Large intestine (tissue), 3 donors: ENCODE results near the gene LZTR1. TPM values are rescaled to one million over a fixed set of nuclear protein-coding genes. Genes with fewer than 3 reads are reported as not detected.
"Not testable (repeated sequence)": the region's sequence is repeated elsewhere in the genome, so short reads cannot be mapped to it uniquely, and the experiment has no call there.

Experiments
- DNase-seq, 2 donors: peaks; one replicate each; pipeline versions ENCODE4 v3.0.0 to v3.0.0-alpha.2; 2013
- H3K27ac ChIP-seq: one replicate; pipeline ENCODE4 v1.5.1; 2013; ENCODE audit warnings: low read length
- H3K27me3 ChIP-seq: 2 replicates; pipeline ENCODE4 v1.6.1; 2013; ENCODE audit warnings: low read length; ENCODE audit not compliant: control insufficient read depth, insufficient read depth
- H3K36me3 ChIP-seq: 2 replicates; pipeline ENCODE4 v1.6.1; 2013; ENCODE audit warnings: low read length; ENCODE audit not compliant: control insufficient read depth, insufficient read depth
- H3K4me1 ChIP-seq: one replicate; pipeline ENCODE4 v1.6.1; 2013; ENCODE audit warnings: low read length; ENCODE audit not compliant: control insufficient read depth, insufficient read depth
- H3K4me3 ChIP-seq: one replicate; pipeline ENCODE4 v1.5.1; 2013; ENCODE audit warnings: low read length
- H3K9me3 ChIP-seq: one replicate; pipeline ENCODE4 v1.6.1; 2013; ENCODE audit warnings: mild to moderate bottlenecking, low read depth, low read length, moderate library complexity; ENCODE audit not compliant: control insufficient read depth
- WGBS: methylation state at CpG from one replicate; pipeline ENCODE4 v1.1.5; 2013; ENCODE audit warnings: low lambda C conversion rate; ENCODE audit not compliant: insufficient coverage; 5-methylcytosine and 5-hydroxymethylcytosine counted together
- polyA plus RNA-seq: library from polyadenylated mRNA; unstranded; fragments of 120-200 nt; gene quantifications from one replicate; pipeline ENCODE4 v1.2.1, GENCODE V29; 2013

Gene LZTR1
- polyA plus RNA-seq, 1 donor, result 39.0 TPM

DNA sequence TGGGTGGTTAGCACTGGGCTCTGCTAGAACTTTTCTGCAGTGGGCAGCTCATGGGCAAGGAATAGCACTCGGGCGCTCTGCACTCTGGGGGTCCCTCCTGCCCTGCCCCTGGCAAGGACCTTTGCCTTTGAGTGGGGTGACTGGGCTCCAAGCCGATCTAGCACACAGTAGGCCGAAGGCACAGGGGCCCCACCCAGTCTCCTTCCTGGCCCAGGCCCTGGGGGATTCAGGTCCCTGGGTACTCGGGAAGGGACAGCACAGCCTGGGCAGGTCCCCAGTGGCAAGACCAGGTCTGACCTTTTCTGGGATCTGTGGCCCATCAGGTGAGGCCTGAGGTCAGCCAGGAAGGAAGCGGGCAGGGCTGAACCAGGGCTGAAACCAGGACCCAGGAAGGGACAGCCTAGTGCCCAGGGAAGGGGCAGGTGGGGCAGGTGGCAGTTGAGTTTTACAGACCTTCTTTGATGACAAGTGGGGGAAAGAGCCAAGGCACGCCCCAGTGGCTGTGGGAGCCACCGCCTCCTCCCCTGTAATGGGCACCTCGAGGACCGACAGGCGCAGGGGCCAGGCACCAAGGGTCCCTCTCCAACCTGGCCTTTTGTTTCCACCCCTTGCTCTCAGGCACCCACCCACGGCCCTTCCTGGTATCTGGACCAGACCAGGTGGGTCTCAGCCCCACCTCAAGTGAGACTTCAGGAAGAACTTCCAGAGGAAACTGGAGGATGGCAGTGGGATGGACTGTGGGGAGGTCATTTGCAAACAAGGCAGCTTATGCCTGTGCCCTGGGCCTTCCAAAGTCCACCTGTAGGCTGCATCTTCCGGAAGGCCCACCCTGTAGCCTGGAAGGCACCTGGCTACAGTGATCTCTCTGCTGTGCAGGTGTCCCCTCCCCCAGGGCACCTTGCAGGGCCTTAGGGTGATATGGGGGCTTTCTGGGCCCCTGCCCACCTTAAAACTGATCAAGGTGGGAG lies 15.9 kb upstream of the LZTR1 start:
- Histone ChIP-seq H3K27ac (no peak overlapping the region), H3K4me3 (no peak overlapping the region), H3K9me3 (peaks cover 3% of the 10 kb centered on the region), H3K27me3 (peaks cover 10% of the 10 kb centered on the region), H3K36me3 (no peaks in the 10 kb centered on the region), H3K4me1 (peaks cover 12% of the 10 kb centered on the region)
- no CpG with 5 or more reads among the region's 13 CpGs for WGBS
- DNase-seq, result no peak

DNA sequence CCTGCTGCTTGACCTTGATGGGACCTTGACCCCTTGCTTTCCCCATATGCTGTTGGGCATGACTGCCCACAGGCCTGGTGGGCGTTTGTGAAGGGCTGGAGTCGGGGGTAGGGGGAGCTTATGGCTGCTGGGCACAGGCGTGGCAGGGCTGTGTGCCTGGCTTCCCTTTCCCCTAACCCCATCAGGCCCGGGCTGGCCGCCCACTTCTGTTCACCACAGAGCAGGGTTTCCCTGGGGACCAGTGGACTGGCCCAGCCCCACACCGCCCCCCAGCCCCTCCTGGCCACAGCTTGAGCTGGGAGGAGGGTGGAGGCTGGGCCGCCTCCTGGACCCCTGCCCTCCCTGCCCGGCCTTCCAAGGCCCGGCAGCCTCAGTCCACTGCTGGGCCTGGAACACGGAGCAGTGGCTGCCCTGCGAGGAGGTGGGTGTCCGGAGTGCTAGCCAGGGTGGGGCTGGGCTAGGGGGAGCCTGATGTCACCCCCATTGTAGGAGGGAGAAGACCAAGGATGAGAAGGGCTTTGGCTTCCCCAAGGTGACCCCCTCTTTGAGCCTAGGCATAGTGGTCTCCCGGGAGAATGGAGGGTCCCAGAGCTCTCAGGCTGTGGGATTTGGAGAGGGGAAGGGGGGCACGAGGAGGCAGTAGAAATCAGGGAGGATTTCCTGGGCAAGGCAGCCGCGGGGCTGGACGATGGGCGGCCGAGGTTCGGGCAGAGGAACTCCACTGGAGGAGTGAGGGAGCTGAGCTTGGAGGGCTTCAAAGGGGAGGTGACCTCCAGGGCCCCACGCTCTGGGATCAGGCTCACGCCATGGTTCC lies 15.0 kb upstream of the LZTR1 start, which contains the start of gene AIFM3:
Gene AIFM3, plus strand, starts transcription at position 373 of the 814 bp plus-strand sequence. CDS start 690 bp downstream, outside the sequence.
- peaks cover 3% of the 10 kb centered on the region for H3K9me3 ChIP-seq
- no peak within 1 kb of the TSS for H3K4me3 ChIP-seq
- no peak for DNase-seq
- H3K4me1 ChIP-seq, result peaks cover 7% of the 10 kb centered on the region
- WGBS, result no CpG with 5 or more reads among the region's 22 CpGs
- H3K27ac ChIP-seq, result no peak within 1 kb of the TSS
- no peaks in the 10 kb centered on the region for H3K36me3 ChIP-seq
- H3K27me3 ChIP-seq, result peaks cover 10% of the 10 kb centered on the region

DNA sequence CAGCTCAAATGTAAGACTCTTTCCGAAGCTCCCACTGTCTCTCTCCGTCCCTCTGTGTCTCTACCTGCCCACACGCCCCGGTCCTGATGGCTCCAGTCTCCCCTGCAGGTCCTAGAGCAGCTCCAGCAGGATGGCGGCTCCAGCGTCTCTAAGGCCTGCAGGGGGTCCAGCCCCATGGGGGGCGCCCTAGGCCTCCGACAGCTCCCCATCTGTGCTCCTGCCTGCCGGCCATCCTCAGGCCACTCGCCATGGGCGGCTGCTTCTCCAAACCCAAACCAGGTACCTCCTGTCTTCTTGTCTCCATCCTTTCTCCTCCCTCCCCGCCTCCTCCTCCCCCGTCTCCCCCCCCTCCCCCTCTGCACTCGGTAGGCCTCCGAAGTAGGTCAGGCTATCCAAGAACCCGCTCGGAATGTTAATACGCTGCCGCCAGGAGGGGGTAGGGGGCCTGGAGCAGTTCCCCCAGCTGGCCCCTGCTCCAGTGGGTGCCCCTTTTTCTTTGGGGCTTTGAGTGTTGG lies 14.3 kb upstream of the LZTR1 start:
- H3K36me3 ChIP-seq, result no peaks in the 10 kb centered on the region
- peaks cover 3% of the 10 kb centered on the region for H3K9me3 ChIP-seq
- no CpG with 5 or more reads among the region's 19 CpGs for WGBS
- DNase-seq, result no peak
- H3K27me3 ChIP-seq, result peaks cover 10% of the 10 kb centered on the region
- no peak overlapping the region for H3K27ac ChIP-seq
- peaks cover 7% of the 10 kb centered on the region for H3K4me1 ChIP-seq
- no peak overlapping the region for H3K4me3 ChIP-seq

DNA sequence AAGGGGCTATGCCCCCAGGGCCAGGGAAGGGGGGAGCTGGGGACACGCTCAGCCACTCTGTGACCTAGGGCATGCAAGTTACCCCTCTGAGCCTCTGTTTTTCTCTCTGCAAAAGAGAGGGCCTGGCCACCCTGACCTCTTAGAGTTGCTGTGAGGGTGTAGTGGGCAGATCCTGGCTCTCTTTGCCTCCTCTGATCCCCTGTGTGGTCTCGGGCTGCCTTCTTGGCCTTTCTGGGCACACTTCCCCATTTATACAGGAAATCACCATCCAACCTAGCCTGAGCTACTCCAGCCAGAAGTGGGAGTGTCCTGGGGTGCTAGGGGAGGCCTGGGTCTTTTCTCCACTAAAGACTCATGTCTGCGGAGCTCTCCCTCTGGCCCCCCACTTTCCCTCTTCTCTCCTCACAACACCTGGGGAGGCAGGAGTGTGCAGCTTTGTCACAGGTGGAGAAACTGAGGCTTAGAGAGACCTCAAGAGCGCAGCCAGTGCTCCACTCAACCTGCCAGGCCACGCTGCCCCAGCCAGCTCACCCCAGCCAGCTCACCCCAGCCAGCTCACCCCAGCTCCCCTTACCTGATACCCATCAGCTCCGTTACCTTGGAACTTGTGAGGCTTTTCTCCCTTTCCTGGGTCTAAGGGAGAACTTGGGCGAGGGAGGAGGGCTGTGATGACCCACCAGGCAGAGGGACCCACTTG lies 13.7 kb upstream of the LZTR1 start:
- no peak for DNase-seq
- Histone ChIP-seq H3K27ac (no peak overlapping the region), H3K4me1 (peaks cover 7% of the 10 kb centered on the region), H3K36me3 (no peaks in the 10 kb centered on the region), H3K4me3 (no peak overlapping the region), H3K27me3 (peaks cover 10% of the 10 kb centered on the region), H3K9me3 (peaks cover 3% of the 10 kb centered on the region)
- WGBS, result no CpG with 5 or more reads among the region's 7 CpGs

DNA sequence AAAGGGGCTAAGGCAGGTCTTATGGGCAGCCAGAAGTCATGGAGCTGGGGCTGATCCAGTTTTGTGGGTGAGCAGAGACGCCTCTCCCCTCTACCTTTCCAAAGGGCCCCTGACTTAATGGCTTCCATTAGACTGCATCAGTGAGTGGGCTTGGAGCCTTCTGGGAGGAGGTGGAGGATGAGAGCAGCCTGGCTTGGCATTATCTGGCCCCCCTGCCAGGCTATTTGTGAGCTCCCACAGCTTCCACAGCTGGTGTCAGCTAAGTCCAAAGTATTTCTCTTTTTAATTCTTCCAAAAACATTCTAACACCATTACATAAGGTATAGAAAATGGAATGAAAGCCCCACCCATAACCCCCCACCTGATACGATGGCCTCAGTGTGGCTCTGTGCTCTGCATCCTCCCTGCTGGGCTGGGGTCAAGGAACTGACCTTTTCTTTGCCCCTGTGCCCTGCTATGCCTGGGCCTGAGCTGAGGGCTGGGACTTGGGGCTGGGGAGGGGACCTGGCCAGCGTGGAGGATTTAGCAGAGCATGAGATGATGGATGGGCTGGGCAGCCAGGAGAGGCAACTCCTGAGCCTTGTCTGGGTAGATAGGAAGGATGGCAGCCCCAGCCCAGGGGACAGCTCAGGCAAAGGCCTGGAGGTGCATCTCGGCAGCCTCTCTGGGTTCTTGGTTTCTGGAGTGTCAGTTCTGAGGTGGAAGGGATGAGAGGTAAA lies 11.0 kb upstream of the LZTR1 start:
- WGBS, result no CpG with 5 or more reads among the region's 4 CpGs
- Histone ChIP-seq H3K27me3 (no peaks in the 10 kb centered on the region), H3K4me1 (no peaks in the 10 kb centered on the region), H3K27ac (no peak overlapping the region), H3K4me3 (no peak overlapping the region), H3K36me3 (no peaks in the 10 kb centered on the region), H3K9me3 (no peaks in the 10 kb centered on the region)
- no peak for DNase-seq

DNA sequence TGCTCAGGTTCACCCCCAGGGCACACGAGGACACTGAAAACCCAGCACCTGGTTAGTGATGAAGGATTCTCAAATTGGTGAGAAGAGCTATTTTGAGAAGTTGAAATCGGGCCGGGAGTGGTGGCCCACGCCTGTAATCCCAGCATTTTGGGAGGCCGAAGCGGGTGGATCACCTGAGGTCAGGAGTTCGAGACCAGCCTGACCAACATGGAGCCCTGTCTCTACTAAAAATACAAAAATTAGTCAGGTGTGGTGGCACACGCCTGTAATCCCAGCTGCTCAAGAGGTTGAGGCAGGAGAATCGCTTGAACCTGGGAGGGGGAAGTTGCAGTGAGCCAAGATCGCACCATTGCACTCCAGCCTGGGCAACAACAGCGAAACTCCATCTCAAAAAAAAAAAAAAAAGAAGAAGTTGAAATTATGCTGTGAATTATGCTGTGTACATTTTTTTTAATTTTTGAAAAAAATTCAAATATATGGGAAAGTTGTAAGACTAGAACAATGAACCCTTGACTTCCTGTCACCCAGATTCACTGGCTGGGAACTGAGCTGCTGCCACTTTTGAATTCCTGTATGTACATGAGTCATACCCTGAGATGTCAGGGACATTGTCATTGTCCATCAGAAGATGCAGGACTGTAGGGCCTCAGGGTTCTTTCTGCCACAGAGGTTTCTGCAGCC lies 9.9 kb upstream of the LZTR1 start:
- WGBS, result 86% methylated on average over 1 of the region's 11 CpGs
- not testable (repeated sequence) for H3K36me3 ChIP-seq, H3K4me1 ChIP-seq, H3K9me3 ChIP-seq, H3K4me3 ChIP-seq, DNase-seq, H3K27ac ChIP-seq, H3K27me3 ChIP-seq

DNA sequence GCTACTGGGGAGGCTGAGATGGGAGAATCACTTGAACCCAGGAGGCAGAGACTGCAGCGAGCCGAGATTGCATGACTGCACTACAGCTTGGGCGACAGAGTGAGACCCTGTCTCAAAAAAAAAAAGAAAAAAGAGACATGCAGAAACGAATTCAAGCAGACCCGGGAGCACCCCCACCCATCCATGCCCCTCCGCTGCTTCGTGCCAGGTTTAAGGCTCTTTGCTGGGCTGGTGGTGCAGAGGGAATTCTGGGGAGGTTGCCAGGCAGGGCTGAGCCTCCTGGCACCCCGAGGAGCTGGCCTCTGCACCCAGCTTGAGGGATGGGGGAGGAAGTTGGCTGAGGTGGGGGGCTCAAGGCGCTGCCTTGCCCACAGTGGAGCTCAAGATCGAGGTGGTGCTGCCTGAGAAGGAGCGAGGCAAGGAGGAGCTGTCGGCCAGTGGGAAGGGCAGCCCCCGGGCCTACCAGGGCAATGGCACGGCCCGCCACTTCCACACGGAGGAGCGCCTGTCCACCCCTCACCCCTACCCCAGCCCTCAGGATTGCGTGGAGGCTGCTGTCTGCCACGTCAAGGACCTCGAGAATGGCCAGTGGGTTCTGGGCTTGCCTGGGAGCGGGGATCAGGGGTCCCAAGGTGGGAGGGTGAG lies 9.0 kb upstream of the LZTR1 start:
- no peaks in the 10 kb centered on the region for H3K36me3 ChIP-seq
- no peak overlapping the region for H3K4me3 ChIP-seq
- no CpG with 5 or more reads among the region's 21 CpGs for WGBS
- H3K27me3 ChIP-seq, result no peaks in the 10 kb centered on the region
- DNase-seq, result no peak
- H3K9me3 ChIP-seq, result no peaks in the 10 kb centered on the region
- H3K4me1 ChIP-seq, result no peaks in the 10 kb centered on the region
- no peak overlapping the region for H3K27ac ChIP-seq

DNA sequence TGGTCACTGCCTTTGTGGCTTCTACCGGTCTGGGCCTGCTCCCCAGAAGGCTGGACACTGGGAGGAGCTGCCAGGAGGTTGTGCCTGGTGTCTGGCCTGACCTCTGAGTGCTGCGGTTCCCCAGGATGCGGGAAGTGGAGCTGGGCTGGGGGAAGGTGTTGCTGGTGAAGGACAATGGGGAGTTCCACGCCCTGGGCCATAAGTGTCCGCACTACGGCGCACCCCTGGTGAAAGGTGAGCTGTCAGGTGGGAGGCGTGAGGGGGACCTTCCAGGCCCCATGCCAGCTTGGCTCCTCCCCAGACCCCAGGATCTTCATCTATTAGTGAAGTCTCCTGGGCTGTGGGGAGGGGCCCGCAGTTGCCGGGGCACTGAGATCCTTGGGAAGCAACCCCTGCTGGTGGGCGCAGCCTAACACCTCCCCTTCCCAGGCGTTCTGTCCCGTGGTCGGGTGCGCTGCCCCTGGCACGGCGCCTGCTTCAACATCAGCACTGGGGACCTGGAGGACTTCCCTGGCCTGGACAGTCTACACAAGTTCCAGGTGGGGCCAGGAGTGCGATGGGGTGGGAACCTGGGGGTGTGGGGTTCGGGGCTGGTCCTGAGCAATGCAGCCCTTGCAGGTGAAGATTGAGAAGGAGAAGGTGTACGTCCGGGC lies 8.3 kb upstream of the LZTR1 start:
- Histone ChIP-seq H3K4me1 (no peaks in the 10 kb centered on the region), H3K9me3 (no peaks in the 10 kb centered on the region), H3K4me3 (no peak overlapping the region), H3K27me3 (no peaks in the 10 kb centered on the region), H3K27ac (no peak overlapping the region), H3K36me3 (no peaks in the 10 kb centered on the region)
- WGBS, result no CpG with 5 or more reads among the region's 21 CpGs
- no peak for DNase-seq
